ENCODE results near the gene GPR12.

DNA sequence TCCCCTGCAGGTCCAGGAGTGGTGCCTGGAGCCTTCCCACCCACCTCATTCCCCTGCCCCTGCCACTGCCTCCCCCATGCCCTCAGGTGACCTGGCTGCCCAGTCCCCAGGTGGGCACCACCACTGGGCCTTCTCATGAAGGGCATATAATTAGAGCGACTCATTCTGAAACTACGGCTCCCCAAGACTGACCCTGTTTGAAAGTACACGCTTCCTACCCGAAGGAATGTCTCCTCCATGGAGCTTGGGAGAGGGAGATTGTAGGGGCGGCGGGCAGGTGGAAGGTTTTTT, 52.6 kb downstream of the GPR12 start:
- TF ChIP-seq, protein P1, sequence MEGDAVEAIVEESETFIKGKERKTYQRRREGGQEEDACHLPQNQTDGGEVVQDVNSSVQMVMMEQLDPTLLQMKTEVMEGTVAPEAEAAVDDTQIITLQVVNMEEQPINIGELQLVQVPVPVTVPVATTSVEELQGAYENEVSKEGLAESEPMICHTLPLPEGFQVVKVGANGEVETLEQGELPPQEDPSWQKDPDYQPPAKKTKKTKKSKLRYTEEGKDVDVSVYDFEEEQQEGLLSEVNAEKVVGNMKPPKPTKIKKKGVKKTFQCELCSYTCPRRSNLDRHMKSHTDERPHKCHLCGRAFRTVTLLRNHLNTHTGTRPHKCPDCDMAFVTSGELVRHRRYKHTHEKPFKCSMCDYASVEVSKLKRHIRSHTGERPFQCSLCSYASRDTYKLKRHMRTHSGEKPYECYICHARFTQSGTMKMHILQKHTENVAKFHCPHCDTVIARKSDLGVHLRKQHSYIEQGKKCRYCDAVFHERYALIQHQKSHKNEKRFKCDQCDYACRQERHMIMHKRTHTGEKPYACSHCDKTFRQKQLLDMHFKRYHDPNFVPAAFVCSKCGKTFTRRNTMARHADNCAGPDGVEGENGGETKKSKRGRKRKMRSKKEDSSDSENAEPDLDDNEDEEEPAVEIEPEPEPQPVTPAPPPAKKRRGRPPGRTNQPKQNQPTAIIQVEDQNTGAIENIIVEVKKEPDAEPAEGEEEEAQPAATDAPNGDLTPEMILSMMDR (IDR thresholded peaks at IDR 0.05; ENCODE audit: poor library complexity), result no peak
- no peak for TF ChIP-seq EZH2 (IDR thresholded peaks at IDR 0.05; ENCODE audit: borderline replicate concordance)
